HCT116 (cell line): ENCODE data around the gene SCARB1. TPM values are rescaled to one million over a fixed set of nuclear protein-coding genes. Genes with fewer than 3 reads are reported as not detected.

Experiments
- ATAC-seq: fragments of 200-7000 bp; cut with Tn5 transposase; 2 replicates; pipeline ENCODE4 v1.9.1; 2020; ENCODE audit warnings: mild to moderate bottlenecking, moderate library complexity
- BruUV-seq: library from RNA; stranded (reverse); fragments of 400-500 nt; replicated peaks from 2 replicates; lab custom pipeline; 2021; lab: Mats Ljungman, UMichigan
- CTCF ChIA-PET: fragments of 300-600 bp; sonication (Branson Sonifier 250); formaldehyde crosslinking; loops from one replicate; lab custom pipeline; 2021; ENCODE audit warnings: antibody characterized with exemption; lab: Charles Lee
- POLR2A ChIA-PET: fragments of 300-600, 350-600 bp; sonication (Branson Sonifier 250); formaldehyde crosslinking; loops from one replicate; lab custom pipeline; 2021; ENCODE audit warnings: antibody characterized with exemption; lab: Charles Lee
- RAD21 ChIA-PET, 2 experiments: fragments of 300-600 bp; sonication (Branson Sonifier 250); formaldehyde crosslinking; loops; one replicate each; lab custom pipeline; 2023; ENCODE audit warnings: low total read pairs in 2 of 2; ENCODE audit not compliant: uncharacterized antibody in 2 of 2, unreplicated experiment in 2 of 2, low non-redundant PET in 1 of 2; lab: Charles Lee
- DNase-seq: peaks from one replicate; pipeline ENCODE4 v3.0.0-alpha.2; 2010; ENCODE audit warnings: low read depth, low spot score
- H2AFZ ChIP-seq: fragments of 200-600 bp; shearing (Covaris generic), sonication (generic); 2 replicates; pipeline ENCODE4 v1.6.1; 2017; ENCODE audit warnings: low read depth, mixed run types, mixed read lengths, antibody characterized with exemption, low read length; ENCODE audit not compliant: poor library complexity, severe bottlenecking
- H3K27ac ChIP-seq: 2 replicates; pipeline ENCODE4 v1.5.1; 2012; ENCODE audit warnings: low read depth, low read length
- H3K27me3 ChIP-seq: fragments of 200-600 bp; sonication (generic); 2 replicates; pipeline ENCODE4 v1.6.1; 2016; ENCODE audit warnings: mixed run types, low read length, mixed read lengths; ENCODE audit not compliant: insufficient read depth
- H3K36me3 ChIP-seq, 2 experiments: fragments of 200-500 bp in 1 of 2; fragments of 200-600 bp in 1 of 2; sonication (Bioruptor generic) in 1 of 2; sonication (generic) in 1 of 2; 2 replicates each; pipeline versions ENCODE4 v1.5.1 to v1.6.1; 2014 to 2016; ENCODE audit warnings: low read length in 2 of 2, inconsistent platforms in 1 of 2, mixed read lengths in 1 of 2, mixed run types in 1 of 2; ENCODE audit not compliant: insufficient read depth in 2 of 2, control insufficient read depth in 1 of 2
- H3K4me1 ChIP-seq, 2 experiments: fragments of 200-600 bp in 1 of 2; sonication (generic) in 1 of 2; 2 replicates each; pipeline versions ENCODE4 v1.5.1 to v1.6.1; 2012 to 2017; ENCODE audit warnings: low read length in 2 of 2, inconsistent platforms in 1 of 2, mild to moderate bottlenecking in 1 of 2, mixed read lengths in 1 of 2, mixed run types in 1 of 2, moderate library complexity in 1 of 2; ENCODE audit not compliant: insufficient read depth in 2 of 2, control insufficient read depth in 1 of 2
- H3K4me2 ChIP-seq: fragments of 200-600 bp; sonication (generic); 2 replicates; pipeline ENCODE4 v1.6.1; 2017; ENCODE audit warnings: mixed run types, low read length, mixed read lengths
- H3K4me3 ChIP-seq, 2 experiments: fragments of 200-600 bp in 1 of 2; sonication (generic) in 1 of 2; replicated peaks in 1 of 2; 2 replicates each; pipeline ENCODE4 v1.5.1; 2011 to 2016; ENCODE audit warnings: low read length in 2 of 2, control low read depth in 1 of 2, low read depth in 1 of 2, mild to moderate bottlenecking in 1 of 2, mixed read lengths in 1 of 2, mixed run types in 1 of 2
- H3K79me2 ChIP-seq: fragments of 200-600 bp; sonication (generic); 2 replicates; pipeline ENCODE4 v1.6.1; 2017; ENCODE audit warnings: mild to moderate bottlenecking, mixed run types, low read length, moderate library complexity, mixed read lengths; ENCODE audit not compliant: insufficient read depth
- H3K9ac ChIP-seq: fragments of 200-600 bp; sonication (generic); 2 replicates; pipeline ENCODE4 v1.6.1; 2016; ENCODE audit warnings: low read length, mixed read lengths
- H3K9me2 ChIP-seq: fragments of 200-600 bp; sonication (generic), shearing (Covaris generic); 2 replicates; pipeline ENCODE4 v1.6.1; 2017; ENCODE audit warnings: mixed run types, mild to moderate bottlenecking, moderate library complexity; ENCODE audit not compliant: insufficient read depth
- H3K9me3 ChIP-seq, 2 experiments: fragments of 200-500 bp in 1 of 2; fragments of 200-600 bp in 1 of 2; sonication (Bioruptor generic) in 1 of 2; sonication (generic) in 1 of 2; 2 replicates each; pipeline ENCODE4 v1.6.1; 2014 to 2017; ENCODE audit warnings: low read length in 2 of 2, mixed read lengths in 2 of 2, inconsistent platforms in 1 of 2, low read depth in 1 of 2, mild to moderate bottlenecking in 1 of 2, mixed run types in 1 of 2, moderate library complexity in 1 of 2; ENCODE audit not compliant: control insufficient read depth in 1 of 2, insufficient read depth in 1 of 2
- H4K20me1 ChIP-seq: fragments of 200-600 bp; sonication (generic), shearing (Covaris generic); 2 replicates; pipeline ENCODE4 v1.6.1; 2017; ENCODE audit warnings: mixed run types, mild to moderate bottlenecking, moderate library complexity; ENCODE audit not compliant: insufficient read depth
- CEBPB ChIP-seq: IDR thresholded peaks from 2 replicates; pipeline ENCODE4 v1.6.1; 2012; ENCODE audit warnings: low read depth
- EGR1 ChIP-seq: IDR thresholded peaks from 2 replicates; pipeline ENCODE4 v1.6.1; 2012; ENCODE audit warnings: low read depth
- ELF1 ChIP-seq: IDR thresholded peaks from 2 replicates; pipeline ENCODE4 v1.6.1; 2012; ENCODE audit warnings: low read depth, borderline replicate concordance
- FOSL1 ChIP-seq: IDR thresholded peaks from 2 replicates; pipeline ENCODE4 v1.6.1; 2012; ENCODE audit warnings: low read depth
- JUND ChIP-seq: IDR thresholded peaks from 2 replicates; pipeline ENCODE4 v1.6.1; 2012
- POLR2A ChIP-seq: IDR thresholded peaks from 2 replicates; pipeline ENCODE4 v1.7.0; 2011; ENCODE audit warnings: borderline replicate concordance; ENCODE audit not compliant: insufficient read depth, insufficient read length; ENCODE audit errors: extremely low read depth
- RAD21 ChIP-seq: IDR thresholded peaks from 2 replicates; pipeline ENCODE4 v1.6.1; 2012; ENCODE audit warnings: low read depth, mild to moderate bottlenecking
- SIN3A ChIP-seq: IDR thresholded peaks from 2 replicates; pipeline ENCODE4 v1.6.1; 2012; ENCODE audit warnings: low read depth
- SP1 ChIP-seq: IDR thresholded peaks from 2 replicates; pipeline ENCODE4 v1.6.1; 2012; ENCODE audit warnings: low read depth
- SRF ChIP-seq: IDR thresholded peaks from 2 replicates; pipeline ENCODE4 v1.6.1; 2012; ENCODE audit warnings: low read depth
- ZFX ChIP-seq: fragments of 450-650 bp; IDR thresholded peaks from 2 replicates; pipeline ENCODE4 v1.6.1; 2017
- ZNF274 ChIP-seq: fragments of 200-500 bp; sonication (Bioruptor generic); IDR thresholded peaks from 2 replicates; pipeline ENCODE4 v1.6.1; 2014; ENCODE audit warnings: mild to moderate bottlenecking, low read depth, low read length, inconsistent platforms
- intact Hi-C: fragments of 100-400 bp; cut with micrococcal nuclease; formaldehyde crosslinking; loops from 2 replicates; pipeline ENCODE4 v1.10.0; 2022
- total RNA-seq: library from RNA; stranded (reverse); gene quantifications from one replicate; pipeline ENCODE4 v1.2.1, GENCODE V29; 2021; ENCODE audit not compliant: unreplicated experiment
- TF ChIP-seq, protein P1 (sequence below): IDR thresholded peaks from 2 replicates; pipeline ENCODE4 v1.6.1; 2012
- TF ChIP-seq, protein P2 (sequence below), 3 experiments: fragments of 200-600 bp in 1 of 3; sonication (generic) in 1 of 3; IDR thresholded peaks in 2 of 3; conservative IDR thresholded peaks in 1 of 3; 2 replicates each; pipeline ENCODE4 v1.5.1; 2012 to 2017; ENCODE audit warnings: low read depth in 2 of 3, low read length in 2 of 3, antibody characterized with exemption in 1 of 3, borderline replicate concordance in 1 of 3, control low read depth in 1 of 3, mild to moderate bottlenecking in 1 of 3, mixed read lengths in 1 of 3, mixed run types in 1 of 3, moderate library complexity in 1 of 3; ENCODE audit not compliant: insufficient read depth in 1 of 3
- TF ChIP-seq, protein P3 (sequence below): IDR thresholded peaks from 2 replicates; pipeline ENCODE4 v1.6.1; 2012
- TF ChIP-seq, protein P4 (sequence below): IDR thresholded peaks from 2 replicates; pipeline ENCODE4 v1.6.1; 2012; ENCODE audit warnings: low read depth

SCARB1 gene
- total RNA-seq, 1 experiment from 2014 or later, result 95.5 TPM

DNA sequence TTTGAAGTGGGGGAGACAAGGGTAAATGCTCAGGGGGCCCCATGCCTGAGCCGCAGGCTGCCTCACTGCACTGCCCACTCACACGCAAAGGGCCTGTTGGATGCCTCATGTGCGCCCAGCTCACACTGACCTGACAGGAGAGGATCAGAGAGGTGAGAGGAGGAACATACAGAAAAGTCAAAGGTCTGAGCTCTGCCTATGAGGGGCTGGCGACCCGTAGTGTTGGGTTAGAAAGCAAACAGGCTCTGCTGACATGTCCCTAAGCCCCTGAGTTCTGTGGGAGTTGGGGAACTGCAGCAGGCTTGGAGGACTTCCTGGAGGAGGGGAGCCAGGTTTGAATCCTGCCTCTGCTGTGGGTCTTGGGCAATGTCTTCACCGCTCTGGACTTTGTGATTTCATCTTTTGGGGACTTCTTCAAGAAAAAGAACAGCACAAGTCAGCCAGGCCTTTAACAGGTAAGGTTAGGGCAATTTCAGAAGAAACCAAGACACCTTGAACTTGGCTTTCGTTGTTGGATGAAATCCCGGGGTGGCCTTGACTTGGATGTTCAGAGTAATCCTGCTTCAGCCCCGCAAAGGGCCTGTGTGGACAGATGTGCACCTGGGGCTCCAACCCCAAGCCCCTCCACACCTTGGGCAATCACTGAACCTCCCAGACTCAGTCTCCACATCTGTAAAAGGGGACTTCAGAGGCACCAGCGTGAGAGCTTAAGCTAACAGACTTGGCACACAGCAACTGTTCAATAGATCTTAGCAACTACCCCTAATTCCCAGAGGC, 116.8 kb downstream of the SCARB1 start:
- Histone ChIP-seq H2AFZ (no peak overlapping the region), H3K27me3 (no peaks in the 10 kb centered on the region), H3K79me2 (no peaks in the 10 kb centered on the region), H3K4me1 (peaks cover 26 to 40% of the 10 kb centered on the region in 2 experiments), H3K9me3 (no peaks in the 10 kb centered on the region), H4K20me1 (no peaks in the 10 kb centered on the region), H3K4me3 (0 out of 4 replicates have a peak overlapping the region, but pooled peaks of 1 of the 2 experiments have one; percentile 15), H3K9ac (peak overlapping the region; percentile 51; the same call in 1 of the 2 replicates), H3K36me3 (no peaks in the 10 kb centered on the region), H3K9me2 (no peaks in the 10 kb centered on the region), H3K4me2 (peak overlapping the region; percentile 76), H3K27ac (no peak overlapping the region; the same call in 1 of the 2 replicates)
- intact Hi-C loops, result loop anchor here (10.0 kb wide), 1 partner anchor 232 kb away; no protein-coding TSS in a partner anchor
- TF ChIP-seq SIN3A (no peak), SRF (no peak), CEBPB (no peak), FOSL1 (no peak), ZNF274 (no peak), ELF1 (no peak), JUND (no peak), POLR2A (no peak), RAD21 (no peak), ZFX (no peak), SP1 (no peak), EGR1 (no peak)
- TF ChIP-seq, protein P1, sequence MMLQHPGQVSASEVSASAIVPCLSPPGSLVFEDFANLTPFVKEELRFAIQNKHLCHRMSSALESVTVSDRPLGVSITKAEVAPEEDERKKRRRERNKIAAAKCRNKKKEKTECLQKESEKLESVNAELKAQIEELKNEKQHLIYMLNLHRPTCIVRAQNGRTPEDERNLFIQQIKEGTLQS, result no peak
- TF ChIP-seq, protein P2, sequence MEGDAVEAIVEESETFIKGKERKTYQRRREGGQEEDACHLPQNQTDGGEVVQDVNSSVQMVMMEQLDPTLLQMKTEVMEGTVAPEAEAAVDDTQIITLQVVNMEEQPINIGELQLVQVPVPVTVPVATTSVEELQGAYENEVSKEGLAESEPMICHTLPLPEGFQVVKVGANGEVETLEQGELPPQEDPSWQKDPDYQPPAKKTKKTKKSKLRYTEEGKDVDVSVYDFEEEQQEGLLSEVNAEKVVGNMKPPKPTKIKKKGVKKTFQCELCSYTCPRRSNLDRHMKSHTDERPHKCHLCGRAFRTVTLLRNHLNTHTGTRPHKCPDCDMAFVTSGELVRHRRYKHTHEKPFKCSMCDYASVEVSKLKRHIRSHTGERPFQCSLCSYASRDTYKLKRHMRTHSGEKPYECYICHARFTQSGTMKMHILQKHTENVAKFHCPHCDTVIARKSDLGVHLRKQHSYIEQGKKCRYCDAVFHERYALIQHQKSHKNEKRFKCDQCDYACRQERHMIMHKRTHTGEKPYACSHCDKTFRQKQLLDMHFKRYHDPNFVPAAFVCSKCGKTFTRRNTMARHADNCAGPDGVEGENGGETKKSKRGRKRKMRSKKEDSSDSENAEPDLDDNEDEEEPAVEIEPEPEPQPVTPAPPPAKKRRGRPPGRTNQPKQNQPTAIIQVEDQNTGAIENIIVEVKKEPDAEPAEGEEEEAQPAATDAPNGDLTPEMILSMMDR (IDR thresholded peaks at IDR 0.05 in 2 of 3, conservative IDR thresholded peaks at IDR 0.05 in 1 of 3; ENCODE audit: borderline replicate concordance in 1 of 3, insufficient read depth in 1 of 3, low read depth in 2 of 3, low read length in 2 of 3), result no peak
- TF ChIP-seq, protein P3, sequence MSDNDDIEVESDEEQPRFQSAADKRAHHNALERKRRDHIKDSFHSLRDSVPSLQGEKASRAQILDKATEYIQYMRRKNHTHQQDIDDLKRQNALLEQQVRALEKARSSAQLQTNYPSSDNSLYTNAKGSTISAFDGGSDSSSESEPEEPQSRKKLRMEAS, result no peak
- TF ChIP-seq, protein P4, sequence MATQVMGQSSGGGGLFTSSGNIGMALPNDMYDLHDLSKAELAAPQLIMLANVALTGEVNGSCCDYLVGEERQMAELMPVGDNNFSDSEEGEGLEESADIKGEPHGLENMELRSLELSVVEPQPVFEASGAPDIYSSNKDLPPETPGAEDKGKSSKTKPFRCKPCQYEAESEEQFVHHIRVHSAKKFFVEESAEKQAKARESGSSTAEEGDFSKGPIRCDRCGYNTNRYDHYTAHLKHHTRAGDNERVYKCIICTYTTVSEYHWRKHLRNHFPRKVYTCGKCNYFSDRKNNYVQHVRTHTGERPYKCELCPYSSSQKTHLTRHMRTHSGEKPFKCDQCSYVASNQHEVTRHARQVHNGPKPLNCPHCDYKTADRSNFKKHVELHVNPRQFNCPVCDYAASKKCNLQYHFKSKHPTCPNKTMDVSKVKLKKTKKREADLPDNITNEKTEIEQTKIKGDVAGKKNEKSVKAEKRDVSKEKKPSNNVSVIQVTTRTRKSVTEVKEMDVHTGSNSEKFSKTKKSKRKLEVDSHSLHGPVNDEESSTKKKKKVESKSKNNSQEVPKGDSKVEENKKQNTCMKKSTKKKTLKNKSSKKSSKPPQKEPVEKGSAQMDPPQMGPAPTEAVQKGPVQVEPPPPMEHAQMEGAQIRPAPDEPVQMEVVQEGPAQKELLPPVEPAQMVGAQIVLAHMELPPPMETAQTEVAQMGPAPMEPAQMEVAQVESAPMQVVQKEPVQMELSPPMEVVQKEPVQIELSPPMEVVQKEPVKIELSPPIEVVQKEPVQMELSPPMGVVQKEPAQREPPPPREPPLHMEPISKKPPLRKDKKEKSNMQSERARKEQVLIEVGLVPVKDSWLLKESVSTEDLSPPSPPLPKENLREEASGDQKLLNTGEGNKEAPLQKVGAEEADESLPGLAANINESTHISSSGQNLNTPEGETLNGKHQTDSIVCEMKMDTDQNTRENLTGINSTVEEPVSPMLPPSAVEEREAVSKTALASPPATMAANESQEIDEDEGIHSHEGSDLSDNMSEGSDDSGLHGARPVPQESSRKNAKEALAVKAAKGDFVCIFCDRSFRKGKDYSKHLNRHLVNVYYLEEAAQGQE, result no peak
- BruUV-seq, result no TSS peak
- POLR2A ChIA-PET, result no interaction called here
- RAD21 ChIA-PET, result no interaction called here
- CTCF ChIA-PET, result interaction anchor here (1.1 kb wide), 1 partner anchor 20 kb away, joined by 3 read pairs; no protein-coding TSS in a partner anchor
- DNase-seq, result no peak
- ATAC-seq, result no peak
